Osteocyte (in vitro differentiated cells): Measurements from ENCODE around the gene PRKCE. TPM values are rescaled to one million over a fixed set of nuclear protein-coding genes. Genes with fewer than 3 reads are reported as not detected.

Source experiments
- DNase-seq: peaks from one replicate; pipeline ENCODE4 v3.0.0; 2021; ENCODE audit warnings: mixed read lengths; ENCODE audit not compliant: unreplicated experiment; ENCODE audit errors: extremely low spot score
- H3K27ac Mint-ChIP-seq: one replicate; pipeline ENCODE4 v1.8.0; 2021; ENCODE audit warnings: mild to moderate bottlenecking, mixed read lengths; ENCODE audit not compliant: unreplicated experiment
- H3K27me3 Mint-ChIP-seq: one replicate; pipeline ENCODE4 v1.8.0; 2021; ENCODE audit warnings: mixed read lengths; ENCODE audit not compliant: unreplicated experiment
- H3K36me3 Mint-ChIP-seq: one replicate; pipeline ENCODE4 v1.8.0; 2021; ENCODE audit warnings: mixed read lengths; ENCODE audit not compliant: unreplicated experiment
- H3K4me1 Mint-ChIP-seq: one replicate; pipeline ENCODE4 v1.8.0; 2021; ENCODE audit warnings: mixed read lengths; ENCODE audit not compliant: unreplicated experiment
- H3K4me3 Mint-ChIP-seq: one replicate; pipeline ENCODE4 v1.8.0; 2021; ENCODE audit warnings: mild to moderate bottlenecking, moderate library complexity, mixed read lengths; ENCODE audit not compliant: unreplicated experiment
- H3K9me3 Mint-ChIP-seq: one replicate; pipeline ENCODE4 v1.8.0; 2021; ENCODE audit warnings: mixed read lengths; ENCODE audit not compliant: unreplicated experiment
- CTCF ChIP-seq: fragments of 200-600 bp; sonication (generic); IDR thresholded peaks from 2 replicates; pipeline ENCODE4 v1.5.0; 2021; ENCODE audit warnings: antibody characterized with exemption, mild to moderate bottlenecking, moderate library complexity
- total RNA-seq: library from RNA; stranded (reverse); gene quantifications from 2 replicates; pipeline ENCODE4 v1.2.1, GENCODE V29; 2021

PRKCE gene
- total RNA-seq, 1 donor from 2014 or later = 13.8 TPM

GRCh38 chr2:46117994-46118393 is 466.5 kb downstream of the PRKCE start:
- H3K9me3 Mint-ChIP-seq = no peaks in the 10 kb centered on the region
- no peaks in the 10 kb centered on the region for H3K27me3 Mint-ChIP-seq
- no peak overlapping the region for H3K27ac Mint-ChIP-seq
- DNase-seq = no peak
- peaks cover 31% of the 10 kb centered on the region for H3K4me1 Mint-ChIP-seq
- H3K36me3 Mint-ChIP-seq = no peaks in the 10 kb centered on the region
- no peak for TF ChIP-seq CTCF
- no peak overlapping the region for H3K4me3 Mint-ChIP-seq

GRCh38 chr2:46118656-46119371 is 467.3 kb downstream of the PRKCE start:
- Mint-ChIP-seq H3K36me3 (no peaks in the 10 kb centered on the region), H3K4me1 (peaks cover 31% of the 10 kb centered on the region), H3K27ac (peak overlapping the region; percentile 71), H3K4me3 (no peak overlapping the region), H3K27me3 (no peaks in the 10 kb centered on the region), H3K9me3 (no peaks in the 10 kb centered on the region)
- DNase-seq = no peak
- no peak for TF ChIP-seq CTCF

- DNase-seq = no peak
- TF ChIP-seq CTCF = no peak
- Mint-ChIP-seq H3K9me3 (no peaks in the 10 kb centered on the region), H3K4me1 (peaks cover 31% of the 10 kb centered on the region), H3K27me3 (no peaks in the 10 kb centered on the region), H3K36me3 (no peaks in the 10 kb centered on the region), H3K4me3 (no peak overlapping the region), H3K27ac (peak overlapping the region; percentile 71)
These were observed 468.0 kb downstream of the PRKCE start for GRCh38 chr2:46119453-46119852.

- Mint-ChIP-seq H3K9me3 (no peaks in the 10 kb centered on the region), H3K4me3 (no peak overlapping the region), H3K27me3 (no peaks in the 10 kb centered on the region), H3K27ac (no peak overlapping the region), H3K4me1 (peaks cover 31% of the 10 kb centered on the region), H3K36me3 (no peaks in the 10 kb centered on the region)
- no peak for TF ChIP-seq CTCF
- no peak for DNase-seq
These were observed 469.5 kb downstream of the PRKCE start for GRCh38 chr2:46120792-46121555.

- Mint-ChIP-seq H3K4me3 (no peak overlapping the region), H3K4me1 (peaks cover 23% of the 10 kb centered on the region), H3K9me3 (peaks cover under 1% of the 10 kb centered on the region), H3K36me3 (no peaks in the 10 kb centered on the region), H3K27ac (no peak overlapping the region), H3K27me3 (no peaks in the 10 kb centered on the region)
- no peak for TF ChIP-seq CTCF
- no peak for DNase-seq
These were observed 471.0 kb downstream of the PRKCE start for GRCh38 chr2:46122318-46122976.
